Left lung (tissue), 10 donors: ENCODE results near the gene NADK2. TPM values are rescaled to one million over a fixed set of nuclear protein-coding genes. Genes with fewer than 3 reads are reported as not detected.
"Not testable (repeated sequence)": the region's sequence is repeated elsewhere in the genome, so short reads cannot be mapped to it uniquely, and the experiment has no call there.

ENCODE experiments used
- ATAC-seq: fragments of 200-7000 bp; cut with Tn5 transposase; one replicate; pipeline ENCODE4 v1.9.1; 2020; ENCODE audit warnings: moderate library complexity
- DNase-seq, 4 donors: peaks; one replicate each; pipeline ENCODE4 v3.0.0-alpha.2; 2013 to 2020
- H3K27ac ChIP-seq, 2 donors: fragments of 200-600 bp; sonication (generic) in 1 of 2; one replicate each; pipeline versions ENCODE4 v1.5.0 to v1.8.0; 2020 to 2021
- H3K27me3 ChIP-seq, 2 donors: fragments of 200-600 bp; sonication (generic) in 1 of 2; one replicate each; pipeline versions ENCODE4 v1.5.0 to v1.8.0; 2020 to 2021
- H3K36me3 ChIP-seq, 2 donors: fragments of 200-600 bp; sonication (generic) in 1 of 2; one replicate each; pipeline versions ENCODE4 v1.5.0 to v1.8.0; 2020 to 2021
- H3K4me1 ChIP-seq, 2 donors: fragments of 200-600 bp; one replicate each; pipeline ENCODE4 v1.8.0; 2021
- H3K4me3 ChIP-seq, 2 donors: fragments of 200-600 bp; sonication (generic) in 1 of 2; one replicate each; pipeline versions ENCODE4 v1.5.0 to v1.8.0; 2020 to 2021; ENCODE audit warnings: mild to moderate bottlenecking in 1 of 2
- H3K9me3 ChIP-seq, 2 donors: fragments of 200-600 bp; sonication (generic) in 1 of 2; one replicate each; pipeline versions ENCODE4 v1.5.0 to v1.8.0; 2020 to 2021
- CTCF ChIP-seq, 2 donors: fragments of 200-600 bp; sonication (generic) in 1 of 2; IDR thresholded peaks; one replicate each; pipeline versions ENCODE4 v1.5.0 to v1.8.0; 2021; ENCODE audit warnings: antibody characterized with exemption in 2 of 2
- intact Hi-C, 2 donors: fragments of 100-400 bp; cut with DNase I; formaldehyde crosslinking; loops; one replicate each; pipeline versions ENCODE4 v1.11.2 to v1.14.2; 2022
- polyA plus RNA-seq, 6 donors: library from polyadenylated mRNA; unstranded; fragments of 120-200 nt; gene quantifications; one replicate each; pipeline ENCODE4 v1.2.1, GENCODE V29; 2013; ENCODE audit not compliant: insufficient read length in 6 of 6
- total RNA-seq, 2 donors: library from RNA; stranded (reverse); fragmentation: NEBNext Ultra II Directional; extraction: Animal tissue kit (Norgen Biotek cat#: 25700); gene quantifications; one replicate each; pipeline ENCODE4 v1.2.1, GENCODE V29; 2021
- donor health status: DM: no; HTN: yes; CAD: no.
- donor health status: DM: no; HTN: no; CAD: no.

The NADK2 gene
- total and polyA plus RNA-seq, 8 donors, result 23.8 to 57.2 (median 47.8) TPM

- DNase-seq, result no peak
- Histone ChIP-seq H3K9me3 (no peaks in the 10 kb centered on the region), H3K4me3 (no peak overlapping the region), H3K27ac (no peak overlapping the region), H3K27me3 (no peaks in the 10 kb centered on the region), H3K4me1 (peaks cover 0 to 5% of the 10 kb centered on the region in 2 donors), H3K36me3 (peaks cover 0 to 47% of the 10 kb centered on the region in 2 donors)
- TF ChIP-seq CTCF (IDR thresholded peaks at IDR 0.05), result no peak
- intact Hi-C loops, result no loop called here
- ATAC-seq, result no peak
Observed at GRCh38 chr5:36200513-36200912, 41.2 kb downstream of the NADK2 start.

GRCh38 chr5:36199620-36200019 lies 42.1 kb downstream of the NADK2 start:
- ATAC-seq, result no peak
- DNase-seq, result no peak
- intact Hi-C loops, result no loop called here
- H3K27me3 ChIP-seq, result no peaks in the 10 kb centered on the region
- TF ChIP-seq CTCF (IDR thresholded peaks at IDR 0.05), result no peak
- no peaks in the 10 kb centered on the region for H3K9me3 ChIP-seq
- H3K36me3 ChIP-seq, result peaks cover 0 to 51% of the 10 kb centered on the region in 2 donors
- H3K4me1 ChIP-seq, result peaks cover 0 to 5% of the 10 kb centered on the region in 2 donors
- H3K27ac ChIP-seq, result no peak overlapping the region
- H3K4me3 ChIP-seq, result no peak overlapping the region

- intact Hi-C loops, result not testable (repeated sequence)
Observed at GRCh38 chr5:36198783-36199182, 42.9 kb downstream of the NADK2 start.

GRCh38 chr5:36198281-36198680 lies 43.4 kb downstream of the NADK2 start:
- Histone ChIP-seq H3K27me3 (no peaks in the 10 kb centered on the region), H3K4me1 (peaks cover 0 to 5% of the 10 kb centered on the region in 2 donors), H3K36me3 (peaks cover 0 to 55% of the 10 kb centered on the region in 2 donors), H3K4me3 (no peak overlapping the region), H3K27ac (no peak overlapping the region), H3K9me3 (no peaks in the 10 kb centered on the region)
- DNase-seq, result no peak
- TF ChIP-seq CTCF (IDR thresholded peaks at IDR 0.05), result no peak
- intact Hi-C loops, result no loop called here
- no peak for ATAC-seq

More at GRCh38 chr5:36198783-36199182, 42.9 kb downstream of the NADK2 start:
- H3K4me3 ChIP-seq, H3K4me1 ChIP-seq, H3K9me3 ChIP-seq, ATAC-seq, H3K27ac ChIP-seq, DNase-seq, H3K27me3 ChIP-seq: not testable (repeated sequence)
- H3K36me3 ChIP-seq, result peaks cover 0 to 55% of the 10 kb centered on the region in 2 donors

GRCh38 chr5:36193746-36194145 lies 48.0 kb downstream of the NADK2 start:
- ATAC-seq (no peak), DNase-seq (no peak)
- Histone ChIP-seq H3K36me3 (peaks cover 0 to 59% of the 10 kb centered on the region in 2 donors), H3K9me3 (peaks cover 0 to 11% of the 10 kb centered on the region in 2 donors), H3K27me3 (no peaks in the 10 kb centered on the region), H3K27ac (no peak overlapping the region), H3K4me1 (no peaks in the 10 kb centered on the region), H3K4me3 (no peak overlapping the region)
- intact Hi-C loops, result no loop called here
- TF ChIP-seq CTCF (IDR thresholded peaks at IDR 0.05), result no peak

GRCh38 chr5:36184408-36184807 lies 57.3 kb downstream of the NADK2 start:
- H3K4me3 ChIP-seq, H3K27me3 ChIP-seq, H3K27ac ChIP-seq, H3K4me1 ChIP-seq, ATAC-seq, intact Hi-C loops, DNase-seq: not testable (repeated sequence)
- Histone ChIP-seq H3K36me3 (peaks cover 0 to 40% of the 10 kb centered on the region in 2 donors), H3K9me3 (peaks cover 0 to 11% of the 10 kb centered on the region in 2 donors)
